Measurements from ENCODE around the gene SOCS3.

GRCh38 chr17:78357177-78357586 lies 2.7 kb downstream of the SOCS3 start:
- TF ChIP-seq EZH2phosphoT487 (IDR thresholded peaks at IDR 0.05; ENCODE audit: insufficient read depth, low read depth): no peak
- no peak for TF ChIP-seq EZH2 (IDR thresholded peaks at IDR 0.05; ENCODE audit: insufficient read depth, poor library complexity, severe bottlenecking)
